HG02642 (cell line): ENCODE results near the gene CYTH3.
"Not testable (repeated sequence)": the region's sequence is repeated elsewhere in the genome, so short reads cannot be mapped to it uniquely, and the experiment has no call there.

ENCODE experiments used
- ATAC-seq: cut with Tn5 transposase; IDR thresholded peaks from one replicate; pipeline ENCODE4 v1.9.1; 2021; ENCODE audit warnings: mild to moderate bottlenecking; ENCODE audit not compliant: unreplicated experiment, poor library complexity

CYTH3 gene

DNA sequence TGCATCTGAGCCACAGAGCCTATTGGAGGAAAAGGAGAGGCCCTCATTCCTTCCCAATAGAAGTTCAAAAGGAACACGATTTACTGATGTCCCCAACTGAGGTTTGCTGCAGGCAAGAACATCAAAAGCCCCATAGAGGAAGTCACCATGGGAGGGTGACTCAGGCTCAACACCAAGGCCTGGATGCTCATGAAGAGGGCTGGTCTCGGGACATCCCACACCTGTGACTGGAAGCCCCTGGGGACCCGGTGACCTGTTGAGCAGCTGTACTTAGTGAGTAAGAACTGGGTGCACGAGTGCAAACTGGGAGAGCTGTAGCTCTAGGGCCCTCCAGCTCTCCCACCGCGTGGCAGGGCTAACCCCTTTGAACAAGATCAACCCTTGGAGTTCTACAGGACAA is 38.0 kb downstream of the CYTH3 start:
- no peak for ATAC-seq

- no peak for ATAC-seq
Observed at GRCh38 chr7:6232534-6232933, 39.9 kb downstream of the CYTH3 start.

DNA sequence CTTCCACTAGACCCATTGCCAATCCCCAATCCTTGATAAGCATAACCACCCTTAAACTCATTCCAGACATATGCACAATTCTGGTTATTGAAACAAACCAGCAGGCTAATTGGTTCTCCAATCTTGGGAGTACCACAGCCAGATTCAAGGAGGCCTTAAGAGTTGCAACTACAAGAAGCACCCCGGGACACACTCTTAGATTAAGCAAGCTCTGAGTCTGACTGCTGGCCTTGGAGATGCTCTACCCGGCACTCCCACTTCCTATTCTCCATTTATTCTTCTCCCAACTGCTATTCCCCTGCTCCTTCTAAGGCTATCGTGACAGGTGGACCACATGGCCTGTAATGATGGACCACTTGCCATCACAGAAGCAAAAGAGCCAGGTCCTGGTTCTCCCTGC is 40.3 kb downstream of the CYTH3 start:
- no peak for ATAC-seq

DNA sequence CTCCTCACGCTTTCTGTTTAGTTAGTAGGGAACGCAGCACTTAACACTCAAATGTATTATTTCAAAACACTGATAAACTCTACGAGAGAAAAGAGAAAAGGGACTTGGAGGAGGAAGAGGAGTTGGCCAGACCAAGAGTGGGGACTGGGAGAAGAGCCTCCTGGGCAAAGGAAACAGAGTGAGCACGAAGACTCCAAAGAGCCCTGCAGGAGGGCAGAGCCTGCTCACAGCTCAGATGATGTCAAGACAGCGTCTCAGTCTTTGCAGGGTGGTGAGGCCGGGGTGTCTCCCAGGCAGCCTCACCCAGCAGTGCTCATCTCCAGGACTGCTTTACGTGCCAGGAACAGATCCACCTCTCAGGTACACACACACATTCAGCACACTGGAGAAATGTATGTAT is 41.2 kb downstream of the CYTH3 start:
- ATAC-seq = no peak

DNA sequence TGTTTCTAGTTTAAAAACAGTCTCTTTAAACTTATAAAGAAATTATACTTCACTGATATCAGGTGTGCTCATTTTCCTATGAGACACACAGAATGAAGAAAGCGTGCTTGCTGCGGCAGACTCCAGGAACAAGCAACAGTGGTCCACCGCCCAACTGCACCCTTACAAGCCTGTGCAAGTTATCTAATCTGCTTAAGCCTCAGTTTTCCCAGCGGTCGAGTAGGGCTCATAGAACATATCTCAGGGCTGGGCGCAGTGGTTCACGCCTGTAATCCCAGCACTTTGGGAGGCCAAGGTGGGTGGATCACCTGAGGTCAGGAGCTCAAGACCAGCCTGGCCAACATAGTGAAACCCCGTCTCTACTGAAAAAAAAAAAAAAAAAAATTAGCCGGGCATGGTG is 43.1 kb downstream of the CYTH3 start:
- not testable (repeated sequence) for ATAC-seq

- no peak for ATAC-seq
Observed at GRCh38 chr7:6228361-6229229, 43.8 kb downstream of the CYTH3 start.

- ATAC-seq = no peak
Observed at GRCh38 chr7:6227294-6227846, 45.1 kb downstream of the CYTH3 start.

GRCh38 chr7:6226194-6226799 is 46.1 kb downstream of the CYTH3 start:
- ATAC-seq = no peak

DNA sequence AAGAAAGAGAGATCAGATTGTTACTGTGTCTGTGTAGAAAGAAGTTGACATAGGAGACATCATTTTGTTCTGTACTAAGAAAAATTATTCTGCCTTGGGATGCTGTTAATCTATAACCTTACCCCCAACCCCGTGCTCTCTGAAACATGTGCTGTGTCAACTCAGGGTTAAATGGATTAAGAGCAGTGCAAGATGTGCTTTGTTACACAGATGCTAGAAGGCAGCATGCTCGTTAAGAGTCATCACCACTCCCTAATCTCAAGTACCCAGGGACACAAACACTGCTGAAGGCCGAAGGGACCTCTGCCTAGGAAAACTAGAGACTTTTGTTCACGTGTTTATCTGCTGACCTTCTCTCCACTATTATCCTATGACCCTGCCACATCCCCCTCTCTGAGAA is 49.0 kb downstream of the CYTH3 start:
- ATAC-seq = not testable (repeated sequence)

- ATAC-seq = not testable (repeated sequence)
Observed at GRCh38 chr7:6223010-6223409, 49.4 kb downstream of the CYTH3 start.

DNA sequence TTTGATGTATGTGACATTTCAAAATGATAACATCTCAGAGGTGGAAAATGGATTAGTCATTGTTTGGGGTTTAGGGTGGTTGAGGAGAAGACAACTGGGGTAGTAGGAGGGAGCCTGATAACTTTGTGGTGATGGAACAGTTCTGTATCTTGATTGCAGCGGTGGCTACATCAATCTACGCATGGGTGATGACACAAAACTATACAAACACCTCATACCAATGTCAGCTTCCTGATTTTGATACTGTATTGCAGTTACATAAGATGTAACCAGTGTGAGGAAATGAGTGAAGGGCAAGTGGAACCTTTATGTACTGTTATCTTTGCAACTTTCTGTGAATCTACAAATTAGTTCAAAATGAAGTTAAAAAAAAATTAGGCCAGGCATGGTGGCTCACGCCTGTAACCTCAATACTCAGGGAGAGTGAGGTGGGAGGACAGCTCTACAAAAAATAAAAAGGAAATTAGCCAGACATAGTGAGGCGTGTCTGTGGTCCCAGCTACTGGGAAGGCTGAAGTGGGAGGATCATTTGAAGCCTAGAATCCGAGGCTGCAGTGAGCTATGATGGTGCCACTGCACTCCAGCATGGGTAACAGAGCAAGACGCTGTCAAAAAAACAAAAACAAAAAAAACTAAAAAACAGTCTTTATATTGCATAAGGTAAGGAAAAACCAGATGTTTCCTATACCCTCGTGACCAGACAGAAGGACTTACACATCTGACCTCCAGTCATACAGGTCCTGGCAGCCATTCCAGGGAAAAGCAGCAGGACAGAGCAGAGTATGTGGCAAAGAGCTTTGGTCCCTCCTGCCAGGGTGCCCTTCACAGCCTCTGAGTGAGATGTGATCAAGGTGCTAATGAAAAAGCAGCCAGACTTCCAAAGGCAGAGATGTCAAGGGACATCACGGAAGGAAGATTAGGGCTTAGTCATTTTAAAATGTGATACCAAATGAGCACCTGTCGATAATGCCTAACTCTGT is 50.8 kb downstream of the CYTH3 start:
- no peak for ATAC-seq

DNA sequence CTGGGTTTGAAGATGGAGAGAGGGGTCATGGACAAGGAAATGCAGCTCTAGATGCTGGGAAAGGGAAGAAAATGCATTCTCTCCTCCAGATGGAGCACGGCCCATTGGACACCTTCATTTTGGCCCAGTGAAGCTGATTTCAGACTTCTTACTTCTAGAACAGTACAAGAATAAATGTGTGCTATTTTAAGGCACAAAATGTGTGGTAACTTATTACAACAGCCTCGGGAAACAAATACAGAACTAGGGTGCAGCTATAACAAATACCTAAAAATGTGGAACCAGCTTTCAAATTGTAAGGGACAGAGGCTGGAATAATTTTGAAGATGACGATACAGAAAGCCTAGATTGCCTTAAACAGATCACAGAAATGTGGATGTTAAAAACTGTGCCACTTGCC is 54.1 kb downstream of the CYTH3 start:
- ATAC-seq = no peak

DNA sequence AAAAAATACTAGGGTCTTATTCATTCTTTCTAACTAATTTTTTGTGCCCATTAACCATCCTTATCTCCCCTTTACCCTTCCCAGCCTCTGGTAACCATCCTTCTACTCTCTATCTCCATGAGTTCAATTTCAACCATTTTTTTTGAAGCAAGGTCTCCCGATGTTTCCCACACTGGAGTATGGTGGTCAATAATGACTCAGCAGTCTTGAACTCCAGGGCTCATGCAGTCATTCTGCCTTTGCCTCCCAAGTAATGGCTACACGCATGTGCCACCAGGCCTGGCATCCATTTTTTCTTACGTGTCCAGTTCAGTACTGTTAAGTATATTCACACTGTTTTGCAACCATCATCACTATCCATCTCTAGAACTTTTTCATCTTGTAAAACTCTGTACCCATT is 60.4 kb downstream of the CYTH3 start:
- no peak for ATAC-seq

DNA sequence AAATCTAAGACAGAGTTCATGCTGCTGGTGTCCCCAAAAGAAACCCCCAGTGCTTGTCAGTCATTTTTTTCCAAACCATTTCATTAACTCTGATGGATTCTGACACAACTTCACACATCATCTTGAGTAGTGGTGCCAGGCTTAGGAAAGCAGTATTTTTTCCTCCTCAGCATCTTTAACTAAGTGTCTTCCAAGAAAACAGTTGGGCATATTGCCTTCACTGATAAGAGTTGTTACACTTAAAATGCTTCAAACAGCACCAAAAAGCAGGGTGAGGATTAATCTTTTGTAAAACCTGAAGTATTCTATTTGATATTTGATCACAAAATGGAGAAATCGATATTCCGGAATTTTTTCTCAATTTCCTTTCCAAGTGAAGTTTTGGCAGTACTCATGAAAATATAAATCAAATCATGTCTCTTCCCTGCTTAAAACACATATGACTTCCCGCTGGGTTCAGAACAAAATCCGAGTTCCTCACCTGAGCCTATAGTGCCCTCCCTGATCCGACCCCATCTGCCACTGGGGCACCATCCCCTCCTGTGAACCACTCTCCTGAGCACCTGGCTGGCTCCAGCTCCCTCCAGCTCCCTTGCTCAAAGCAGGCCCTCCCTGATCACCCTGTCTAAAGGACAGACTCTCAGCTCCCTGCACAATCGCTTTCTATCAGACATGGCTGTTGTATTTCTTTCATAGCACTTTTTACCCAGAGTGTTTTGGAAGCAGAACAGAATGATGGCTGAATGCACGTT is 61.6 kb downstream of the CYTH3 start:
- no peak for ATAC-seq

DNA sequence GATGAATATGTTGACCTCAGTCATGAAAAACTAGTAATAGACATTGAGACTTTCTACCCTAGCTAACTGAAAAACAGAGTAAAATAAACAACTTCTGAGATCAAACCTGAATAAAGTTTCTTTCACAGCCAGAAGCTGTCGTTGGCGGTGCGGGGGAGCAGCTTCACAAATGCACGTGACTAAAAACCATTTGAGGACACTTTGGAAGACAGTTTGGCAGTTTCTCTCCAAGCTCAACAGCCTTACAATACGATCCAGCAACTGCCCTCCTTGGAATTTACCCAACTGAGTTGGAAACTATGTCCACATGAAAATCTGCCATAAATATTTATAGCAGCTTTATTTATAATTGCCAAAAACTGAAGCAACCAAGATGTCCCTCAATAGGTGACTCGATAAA is 63.1 kb downstream of the CYTH3 start:
- ATAC-seq = no peak

GRCh38 chr7:6208573-6209328 is 63.7 kb downstream of the CYTH3 start:
- ATAC-seq = no peak

DNA sequence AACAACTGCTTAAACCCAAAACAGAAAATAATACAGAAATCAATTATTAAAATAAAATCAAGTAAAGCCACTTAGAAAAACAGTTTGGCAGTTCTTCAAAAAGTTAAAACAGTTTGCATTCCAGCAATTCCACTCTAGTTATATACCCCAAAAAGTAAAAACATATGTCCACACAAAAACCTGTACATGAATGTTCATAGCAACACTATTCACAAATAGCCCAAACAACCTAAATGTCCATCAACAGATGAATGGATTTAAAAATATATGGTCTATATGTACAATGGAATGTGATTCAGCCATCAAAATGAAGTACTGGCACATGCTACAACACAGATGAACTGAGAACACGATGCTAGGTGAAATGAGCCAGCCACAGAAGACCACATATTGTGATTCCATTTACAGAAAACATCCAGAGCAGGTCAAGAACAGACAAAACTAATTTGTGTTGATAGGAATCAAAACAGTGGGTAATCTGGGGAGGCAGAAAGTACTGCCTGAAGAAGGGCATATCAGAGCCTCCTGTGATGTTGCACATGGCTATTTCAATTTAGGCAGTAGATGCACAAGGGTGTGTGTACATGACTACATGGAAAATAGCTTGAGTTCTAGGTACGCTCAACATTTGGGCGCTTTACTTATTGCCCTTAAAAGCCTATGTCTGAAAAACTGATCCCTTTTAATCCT is 66.3 kb downstream of the CYTH3 start:
- no peak for ATAC-seq

GRCh38 chr7:6203381-6203780 is 69.0 kb downstream of the CYTH3 start:
- no peak for ATAC-seq

DNA sequence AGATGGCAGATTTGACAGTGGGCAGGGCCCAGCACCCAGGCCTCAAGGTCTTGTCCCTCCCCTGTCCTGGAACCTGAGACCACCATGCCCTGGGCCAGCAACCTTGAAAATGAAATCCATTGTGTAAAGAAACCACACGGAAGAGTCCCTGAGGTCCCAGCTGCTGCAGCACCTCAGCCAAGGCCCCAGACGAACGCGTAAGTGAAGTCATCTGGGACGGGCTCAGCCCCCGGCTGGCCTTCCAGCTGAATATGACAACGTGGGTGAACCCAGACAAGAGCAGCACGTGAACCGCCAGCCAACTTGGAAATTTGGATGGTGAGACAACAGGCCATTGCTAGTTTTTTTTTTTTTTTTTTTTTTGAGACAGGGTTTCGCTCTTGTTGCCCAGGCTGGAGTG is 70.3 kb downstream of the CYTH3 start:
- ATAC-seq = no peak
